CD14-positive monocyte (primary cell): ENCODE results near the gene NEXMIF. TPM values are rescaled to one million over a fixed set of nuclear protein-coding genes. Genes with fewer than 3 reads are reported as not detected.
"Not testable (repeated sequence)": the region's sequence is repeated elsewhere in the genome, so short reads cannot be mapped to it uniquely, and the experiment has no call there.

Source experiments
- DNase-seq, 3 donors: peaks; one replicate each; pipeline ENCODE4 v3.0.0-alpha.2; 2011 to 2022
- H2AFZ ChIP-seq: 2 replicates; pipeline ENCODE4 v1.6.0; 2012; ENCODE audit warnings: mild to moderate bottlenecking, low read depth, low read length, inconsistent platforms; ENCODE audit not compliant: insufficient read depth, poor library complexity, severe bottlenecking
- H3K27ac ChIP-seq, 2 donors: 1 replicate in 1 of 2; 2 replicates in 1 of 2; pipeline ENCODE4 v1.5.1; 2012 to 2013; ENCODE audit warnings: low read length in 2 of 2, control low read depth in 1 of 2, inconsistent platforms in 1 of 2, low read depth in 1 of 2, mild to moderate bottlenecking in 1 of 2
- H3K27me3 ChIP-seq, 2 donors: one replicate each; pipeline versions ENCODE4 v1.6.0 to v1.6.1; 2011 to 2013; ENCODE audit warnings: low read length in 2 of 2; ENCODE audit not compliant: control insufficient read depth in 2 of 2, insufficient read depth in 2 of 2
- H3K36me3 ChIP-seq, 2 donors: replicated peaks in 1 of 2; 1 replicate in 1 of 2; 2 replicates in 1 of 2; pipeline versions ENCODE4 v1.5.1 to v1.6.1; 2012 to 2013; ENCODE audit warnings: low read length in 2 of 2, control low read depth in 1 of 2, inconsistent platforms in 1 of 2, mild to moderate bottlenecking in 1 of 2; ENCODE audit not compliant: insufficient read depth in 2 of 2, control insufficient read depth in 1 of 2
- H3K4me1 ChIP-seq, 2 donors: 1 replicate in 1 of 2; 2 replicates in 1 of 2; pipeline versions ENCODE4 v1.5.1 to v1.6.1; 2012 to 2013; ENCODE audit warnings: low read length in 2 of 2, control low read depth in 1 of 2, inconsistent platforms in 1 of 2, mild to moderate bottlenecking in 1 of 2, moderate library complexity in 1 of 2; ENCODE audit not compliant: insufficient read depth in 2 of 2, control insufficient read depth in 1 of 2
- H3K4me2 ChIP-seq: replicated peaks from 2 replicates; pipeline ENCODE3; 2012; ENCODE audit warnings: low read length, moderate library complexity, mild to moderate bottlenecking; ENCODE audit not compliant: poor library complexity, severe bottlenecking; ENCODE audit errors: extremely low read depth
- H3K4me3 ChIP-seq, 3 experiments: fragments of 200-600 bp in 1 of 3; sonication (generic) in 1 of 3; replicated peaks in 1 of 3; 1 replicate in 2 of 3; 2 replicates in 1 of 3; pipeline ENCODE4 v1.5.1; 2011 to 2013; ENCODE audit warnings: low read length in 3 of 3, mild to moderate bottlenecking in 3 of 3, control low read depth in 2 of 3, low read depth in 2 of 3, inconsistent platforms in 1 of 3, moderate library complexity in 1 of 3
- H3K79me2 ChIP-seq: 2 replicates; pipeline ENCODE4 v1.6.0; 2012; ENCODE audit warnings: mild to moderate bottlenecking, control low read depth, inconsistent platforms, low read length, moderate library complexity; ENCODE audit not compliant: insufficient read depth
- H3K9ac ChIP-seq: 2 replicates; pipeline ENCODE4 v1.6.0; 2017; ENCODE audit warnings: low read length, mild to moderate bottlenecking; ENCODE audit not compliant: insufficient read depth, poor library complexity, severe bottlenecking
- H3K9me3 ChIP-seq, 2 donors: replicated peaks in 1 of 2; 1 replicate in 1 of 2; 2 replicates in 1 of 2; pipeline versions ENCODE4 v1.5.1 to v1.6.1; 2012 to 2013; ENCODE audit warnings: low read length in 2 of 2, control low read depth in 1 of 2; ENCODE audit not compliant: control insufficient read depth in 1 of 2, insufficient read depth in 1 of 2
- H4K20me1 ChIP-seq: 2 replicates; pipeline ENCODE4 v1.6.0; 2012; ENCODE audit warnings: mild to moderate bottlenecking, low read length, control low read depth, moderate library complexity; ENCODE audit not compliant: insufficient read depth
- H3K27ac Mint-ChIP-seq, 7 donors: one replicate each; pipeline ENCODE4 v1.8.0; 2020; ENCODE audit warnings: mild to moderate bottlenecking in 7 of 7, mixed read lengths in 7 of 7, moderate library complexity in 6 of 7, inconsistent platforms in 2 of 7
- H3K27me3 Mint-ChIP-seq, 3 donors: one replicate each; pipeline ENCODE4 v1.8.0; 2021 to 2022; ENCODE audit warnings: low read depth in 3 of 3, mild to moderate bottlenecking in 3 of 3, mixed read lengths in 3 of 3, moderate library complexity in 3 of 3, inconsistent platforms in 1 of 3
- H3K36me3 Mint-ChIP-seq, 2 donors: one replicate each; pipeline ENCODE4 v1.8.0; 2020; ENCODE audit warnings: mixed read lengths in 2 of 2, inconsistent platforms in 1 of 2, mild to moderate bottlenecking in 1 of 2
- H3K4me1 Mint-ChIP-seq: one replicate; pipeline ENCODE4 v1.8.0; 2020; ENCODE audit warnings: mild to moderate bottlenecking, mixed read lengths
- H3K4me3 Mint-ChIP-seq, 2 donors: one replicate each; pipeline ENCODE4 v1.8.0; 2020; ENCODE audit warnings: mild to moderate bottlenecking in 2 of 2, mixed read lengths in 2 of 2, moderate library complexity in 1 of 2
- H3K9me3 Mint-ChIP-seq, 7 donors: one replicate each; pipeline ENCODE4 v1.8.0; 2020 to 2022; ENCODE audit warnings: mixed read lengths in 7 of 7, mild to moderate bottlenecking in 6 of 7, moderate library complexity in 6 of 7, inconsistent platforms in 2 of 7
- WGBS: methylation state at CpG from one replicate; pipeline ENCODE4 v1.1.5; 2013; ENCODE audit warnings: missing lambda C conversion rate; ENCODE audit not compliant: insufficient coverage; 5-methylcytosine and 5-hydroxymethylcytosine counted together
- intact Hi-C, 2 donors: fragments of 100-400 bp; cut with micrococcal nuclease; formaldehyde crosslinking; loops; one replicate each; pipeline versions ENCODE4 v1.15.0 to v1.15.1; 2023
- polyA plus RNA-seq, 3 donors: library from polyadenylated mRNA; depleted of rRNA in 1 of 3; unstranded in 2 of 3; stranded (reverse) in 1 of 3; fragments of 300-500 nt in 2 of 3; fragments of >200 nt in 1 of 3; fragmentation: Illumina TruSeq in 2 of 3; gene quantifications; 1 replicate in 2 of 3; 2 replicates in 1 of 3; pipeline ENCODE4 v1.2.3, GENCODE V29; 2012 to 2021
- TF ChIP-seq, protein P1 (sequence below): fragments of 200-600 bp; IDR thresholded peaks from one replicate; pipeline ENCODE4 v1.8.0; 2022; ENCODE audit warnings: antibody characterized with exemption, mild to moderate bottlenecking

NEXMIF gene
- polyA plus RNA-seq, 3 donors: not detected

DNA sequence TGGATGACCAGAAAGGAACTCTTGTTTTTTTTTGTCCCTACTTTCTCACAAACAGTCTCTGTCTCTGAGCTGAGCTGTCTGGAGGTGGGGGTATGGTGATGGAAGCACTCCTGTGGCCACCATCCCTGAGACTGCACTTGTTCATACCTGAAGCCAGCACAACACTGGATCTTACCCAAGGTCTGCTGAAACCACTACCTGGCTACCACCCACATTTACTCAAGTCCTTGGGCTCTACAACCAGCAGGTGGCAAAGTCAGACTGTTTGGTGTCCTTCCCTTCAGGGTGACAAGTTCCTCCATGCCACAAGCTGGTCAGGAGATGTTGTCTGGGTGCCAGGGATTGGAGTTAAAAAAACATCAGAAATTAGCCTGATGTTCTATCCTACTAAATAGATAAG, 89.7 kb downstream of the NEXMIF start:
- no peaks in the 10 kb centered on the region for H3K36me3 ChIP-seq
- Mint-ChIP-seq H3K27ac (no peak overlapping the region), H3K27me3 (peaks cover 0 to 4% (median 1%) of the 10 kb centered on the region in 3 donors), H3K4me1 (no peaks in the 10 kb centered on the region), H3K9me3 (peaks cover 0 to 3% (median 0%) of the 10 kb centered on the region in 7 donors), H3K36me3 (no peaks in the 10 kb centered on the region), H3K4me3 (no peak overlapping the region)
- no peak overlapping the region for H3K9ac ChIP-seq
- H3K9me3 ChIP-seq: peaks cover 0 to 7% of the 10 kb centered on the region in 2 donors
- no peak overlapping the region for H2AFZ ChIP-seq
- intact Hi-C loops: no loop called here
- H4K20me1 ChIP-seq: no peaks in the 10 kb centered on the region
- no peaks in the 10 kb centered on the region for H3K79me2 ChIP-seq
- no peaks in the 10 kb centered on the region for H3K4me1 ChIP-seq
- no peak for DNase-seq
- no peaks in the 10 kb centered on the region for H3K27me3 ChIP-seq
- H3K4me3 ChIP-seq: no peak overlapping the region
- H3K4me2 ChIP-seq: no peak overlapping the region
- H3K27ac ChIP-seq: no peak overlapping the region
- TF ChIP-seq, protein P1, sequence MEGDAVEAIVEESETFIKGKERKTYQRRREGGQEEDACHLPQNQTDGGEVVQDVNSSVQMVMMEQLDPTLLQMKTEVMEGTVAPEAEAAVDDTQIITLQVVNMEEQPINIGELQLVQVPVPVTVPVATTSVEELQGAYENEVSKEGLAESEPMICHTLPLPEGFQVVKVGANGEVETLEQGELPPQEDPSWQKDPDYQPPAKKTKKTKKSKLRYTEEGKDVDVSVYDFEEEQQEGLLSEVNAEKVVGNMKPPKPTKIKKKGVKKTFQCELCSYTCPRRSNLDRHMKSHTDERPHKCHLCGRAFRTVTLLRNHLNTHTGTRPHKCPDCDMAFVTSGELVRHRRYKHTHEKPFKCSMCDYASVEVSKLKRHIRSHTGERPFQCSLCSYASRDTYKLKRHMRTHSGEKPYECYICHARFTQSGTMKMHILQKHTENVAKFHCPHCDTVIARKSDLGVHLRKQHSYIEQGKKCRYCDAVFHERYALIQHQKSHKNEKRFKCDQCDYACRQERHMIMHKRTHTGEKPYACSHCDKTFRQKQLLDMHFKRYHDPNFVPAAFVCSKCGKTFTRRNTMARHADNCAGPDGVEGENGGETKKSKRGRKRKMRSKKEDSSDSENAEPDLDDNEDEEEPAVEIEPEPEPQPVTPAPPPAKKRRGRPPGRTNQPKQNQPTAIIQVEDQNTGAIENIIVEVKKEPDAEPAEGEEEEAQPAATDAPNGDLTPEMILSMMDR: no peak

DNA sequence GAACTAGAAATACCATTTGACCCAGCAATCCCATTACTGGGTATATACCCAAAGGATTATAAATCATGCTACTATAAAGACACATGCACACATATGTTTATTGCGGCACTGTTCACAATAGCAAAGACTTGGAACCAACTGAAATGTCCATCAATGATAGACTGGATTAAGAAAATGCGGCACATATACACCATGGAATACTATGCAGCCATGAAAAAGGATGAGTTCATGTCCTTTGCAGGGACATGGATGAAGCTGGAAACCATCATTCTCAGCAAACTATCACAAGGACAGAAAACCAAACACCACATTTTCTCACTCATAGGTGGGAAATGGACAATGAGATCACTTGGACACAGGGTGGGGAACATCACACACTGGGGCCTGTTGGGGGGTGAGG, 105.5 kb downstream of the NEXMIF start:
- H3K4me3 ChIP-seq, H3K36me3 Mint-ChIP-seq, intact Hi-C loops, H3K27ac Mint-ChIP-seq, H3K27me3 Mint-ChIP-seq, H2AFZ ChIP-seq, H3K4me2 ChIP-seq, H4K20me1 ChIP-seq, H3K4me1 ChIP-seq, H3K4me3 Mint-ChIP-seq, H3K4me1 Mint-ChIP-seq, H3K9me3 ChIP-seq, H3K36me3 ChIP-seq, H3K9me3 Mint-ChIP-seq, H3K27me3 ChIP-seq, H3K9ac ChIP-seq, DNase-seq, H3K27ac ChIP-seq, H3K79me2 ChIP-seq: not testable (repeated sequence)
- no CpG with 5 or more reads among the region's 2 CpGs for WGBS
